AG04450 (cell line): Measurements from ENCODE around the gene SMAP1. TPM values are rescaled to one million over a fixed set of nuclear protein-coding genes. Genes with fewer than 3 reads are reported as not detected.

Experiments
- CTCF ChIA-PET: fragments of 300-600, 350-600 bp; formaldehyde crosslinking; extraction: SDS; loops from one replicate; lab custom pipeline; 2022; ENCODE audit warnings: antibody characterized with exemption, inconsistent platforms; lab: Charles Lee
- POLR2A ChIA-PET: fragments of 350-600 bp; formaldehyde crosslinking; extraction: SDS; loops from one replicate; lab custom pipeline; 2021; ENCODE audit warnings: antibody characterized with exemption, inconsistent platforms; lab: Yijun Ruan, JAX
- DNase-seq: peaks from one replicate; pipeline ENCODE4 v3.0.0-alpha.2; 2011; ENCODE audit warnings: low read depth, low spot score
- H3K27ac ChIP-seq: one replicate; pipeline ENCODE4 v1.5.1; 2012; ENCODE audit warnings: low read depth, low read length, control low read depth
- H3K27me3 ChIP-seq: one replicate; pipeline ENCODE4 v1.6.0; 2012; ENCODE audit warnings: low read length; ENCODE audit not compliant: control insufficient read depth, insufficient read depth
- H3K4me3 ChIP-seq: 2 replicates; pipeline ENCODE4 v1.5.1; 2011; ENCODE audit warnings: mild to moderate bottlenecking, low read depth, low read length, control low read depth
- H3K9me3 ChIP-seq: 2 replicates; pipeline ENCODE4 v1.5.1; 2012; ENCODE audit warnings: low read length; ENCODE audit not compliant: control insufficient read depth, insufficient read depth
- polyA plus RNA-seq: library from polyadenylated mRNA; depleted of rRNA; stranded (reverse); fragments of >200 nt; gene quantifications from 2 replicates; pipeline ENCODE4 v1.2.3, GENCODE V29; 2011
- TF ChIP-seq, protein P1 (sequence below): IDR thresholded peaks from 2 replicates; pipeline ENCODE4 v1.5.1; 2011; ENCODE audit warnings: low read depth, low read length, control low read depth, inconsistent platforms

The SMAP1 gene
- polyA plus RNA-seq, 1 experiment: 25.0 TPM

DNA sequence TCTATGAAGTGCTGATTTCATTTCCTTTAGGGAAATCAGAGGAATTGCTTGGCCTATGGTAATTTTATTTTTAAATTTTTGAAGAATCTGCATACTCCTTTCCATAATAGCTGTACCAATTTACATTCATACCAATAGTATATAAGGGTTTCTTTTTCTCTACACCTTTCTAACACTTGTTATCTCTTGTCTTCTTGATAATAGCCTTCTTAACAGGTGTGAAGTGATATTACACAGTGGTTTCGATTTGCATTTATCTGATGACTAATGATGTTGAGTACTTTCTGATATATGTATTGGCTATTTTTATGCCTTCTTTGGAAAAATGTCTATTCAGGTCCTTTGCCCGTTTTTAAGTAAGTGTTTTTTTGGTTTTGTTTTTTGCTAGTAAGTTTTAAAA lies 40.8 kb downstream of the SMAP1 start:
- Histone ChIP-seq H3K4me3 (no peak overlapping the region), H3K27ac (no peak overlapping the region), H3K27me3 (no peaks in the 10 kb centered on the region), H3K9me3 (no peaks in the 10 kb centered on the region)
- TF ChIP-seq, protein P1, sequence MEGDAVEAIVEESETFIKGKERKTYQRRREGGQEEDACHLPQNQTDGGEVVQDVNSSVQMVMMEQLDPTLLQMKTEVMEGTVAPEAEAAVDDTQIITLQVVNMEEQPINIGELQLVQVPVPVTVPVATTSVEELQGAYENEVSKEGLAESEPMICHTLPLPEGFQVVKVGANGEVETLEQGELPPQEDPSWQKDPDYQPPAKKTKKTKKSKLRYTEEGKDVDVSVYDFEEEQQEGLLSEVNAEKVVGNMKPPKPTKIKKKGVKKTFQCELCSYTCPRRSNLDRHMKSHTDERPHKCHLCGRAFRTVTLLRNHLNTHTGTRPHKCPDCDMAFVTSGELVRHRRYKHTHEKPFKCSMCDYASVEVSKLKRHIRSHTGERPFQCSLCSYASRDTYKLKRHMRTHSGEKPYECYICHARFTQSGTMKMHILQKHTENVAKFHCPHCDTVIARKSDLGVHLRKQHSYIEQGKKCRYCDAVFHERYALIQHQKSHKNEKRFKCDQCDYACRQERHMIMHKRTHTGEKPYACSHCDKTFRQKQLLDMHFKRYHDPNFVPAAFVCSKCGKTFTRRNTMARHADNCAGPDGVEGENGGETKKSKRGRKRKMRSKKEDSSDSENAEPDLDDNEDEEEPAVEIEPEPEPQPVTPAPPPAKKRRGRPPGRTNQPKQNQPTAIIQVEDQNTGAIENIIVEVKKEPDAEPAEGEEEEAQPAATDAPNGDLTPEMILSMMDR: no peak
- DNase-seq: no peak
- ChIA-PET POLR2A (no interaction called here), CTCF (interaction anchor here (1.1 to 6.0 kb wide), 5 partner anchors 22 to 303 kb away, joined by 4 to 270 read pairs (median 13); no protein-coding TSS in a partner anchor)

DNA sequence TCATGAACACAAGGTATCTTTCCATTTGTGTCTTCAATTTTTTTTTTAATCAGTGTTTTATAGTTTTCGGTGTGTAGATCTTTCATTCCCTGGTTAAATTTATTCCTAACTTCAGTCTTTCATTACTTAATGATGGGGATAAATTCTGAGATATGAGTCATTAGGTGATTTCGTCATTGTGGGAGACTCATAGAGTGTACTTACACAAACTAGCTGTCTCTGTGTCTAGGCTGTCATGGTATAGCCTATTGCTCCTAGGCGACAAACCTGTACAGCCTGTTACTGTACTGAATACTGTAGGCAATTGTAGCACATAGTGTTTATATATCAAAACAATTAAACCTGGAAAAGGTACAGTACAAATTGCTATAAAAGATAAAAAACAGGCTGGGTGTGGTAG lies 42.1 kb downstream of the SMAP1 start:
- POLR2A ChIA-PET: no interaction called here
- H3K27ac ChIP-seq: no peak overlapping the region
- H3K27me3 ChIP-seq: no peaks in the 10 kb centered on the region
- no peak overlapping the region for H3K4me3 ChIP-seq
- H3K9me3 ChIP-seq: no peaks in the 10 kb centered on the region
- peak; percentile 46 for DNase-seq
- TF ChIP-seq, protein P1: no peak
- CTCF ChIA-PET: interaction anchor here (1.5 to 6.0 kb wide), 3 partner anchors 23 to 246 kb away, joined by 6 to 270 read pairs (median 6); no protein-coding TSS in a partner anchor

DNA sequence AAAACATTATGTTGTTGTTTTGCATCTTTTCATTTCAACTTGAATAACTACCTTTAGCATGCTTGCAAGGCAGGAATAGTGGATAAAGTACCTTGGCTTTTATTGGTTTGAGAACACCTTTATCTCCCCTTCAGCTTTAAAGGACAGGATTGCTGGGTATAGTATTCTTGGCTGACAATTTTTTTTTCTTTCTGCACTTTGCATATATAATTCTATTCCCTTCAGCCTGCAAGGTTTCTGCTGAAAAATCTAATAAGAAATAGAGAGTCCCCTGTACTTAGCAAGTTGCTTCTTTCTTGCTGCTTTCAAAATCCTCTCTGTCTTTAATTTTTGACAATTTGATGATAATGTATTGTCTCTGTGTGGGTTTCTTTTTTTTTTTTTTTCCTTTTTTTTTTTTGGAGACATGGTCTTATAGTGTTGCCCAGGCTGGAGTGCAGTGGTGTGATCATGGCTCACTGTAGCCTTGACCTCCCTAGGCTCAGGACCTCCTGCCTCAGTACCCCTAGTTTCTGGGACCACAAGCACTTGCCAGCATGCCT lies 47.1 kb downstream of the SMAP1 start:
- TF ChIP-seq, protein P1: no peak
- no peak overlapping the region for H3K27ac ChIP-seq
- H3K27me3 ChIP-seq: no peaks in the 10 kb centered on the region
- POLR2A ChIA-PET: no interaction called here
- CTCF ChIA-PET: interaction anchor here (1.0 kb wide), 1 partner anchor 169 kb away, joined by 3 read pairs; no protein-coding TSS in a partner anchor
- peaks cover 3% of the 10 kb centered on the region; the same call in 1 of the 2 replicates for H3K9me3 ChIP-seq
- no peak overlapping the region for H3K4me3 ChIP-seq
- DNase-seq: no peak

DNA sequence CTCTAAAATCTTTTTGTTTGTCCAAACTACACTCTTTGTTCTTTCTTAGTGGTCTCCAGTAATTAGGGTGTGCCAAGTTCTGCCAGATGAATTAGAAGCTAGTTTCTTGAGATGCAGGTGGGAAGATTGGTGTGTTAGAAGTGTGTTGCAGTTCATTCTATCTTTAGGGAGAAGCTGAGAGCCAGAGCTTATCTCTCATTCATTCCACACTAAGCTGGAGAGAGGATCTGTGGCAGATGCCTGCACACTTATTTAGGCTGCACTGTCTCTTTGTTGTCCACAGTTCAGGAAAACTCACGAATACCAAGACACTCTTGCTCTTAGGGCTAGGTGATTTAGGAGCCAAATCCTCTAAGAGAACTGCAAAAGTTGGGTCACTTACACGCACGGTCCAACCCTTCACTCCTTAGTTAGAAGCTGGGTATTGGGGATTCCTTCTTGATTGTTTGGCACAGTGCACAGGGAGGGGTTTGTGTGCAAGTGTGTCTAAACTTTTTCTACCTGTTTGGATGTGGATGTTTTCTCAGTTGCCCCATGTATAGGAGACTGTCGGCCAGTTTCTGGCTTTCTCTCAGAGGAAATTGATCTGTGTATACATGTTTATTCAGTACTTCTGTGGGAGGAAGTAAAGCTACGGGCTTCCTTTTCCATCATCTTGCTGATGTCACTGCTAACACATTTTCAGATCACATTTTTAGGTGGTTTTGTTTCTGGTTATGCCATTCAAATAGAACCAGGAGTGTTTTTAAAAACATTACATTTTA lies 49.5 kb downstream of the SMAP1 start:
- no peaks in the 10 kb centered on the region for H3K27me3 ChIP-seq
- TF ChIP-seq, protein P1: no peak
- H3K9me3 ChIP-seq: peaks cover 3% of the 10 kb centered on the region; the same call in 1 of the 2 replicates
- no peak overlapping the region for H3K4me3 ChIP-seq
- no peak overlapping the region for H3K27ac ChIP-seq
- no peak for DNase-seq
- ChIA-PET POLR2A (interaction anchor here (0.5 kb wide), 1 partner anchor 122 kb away, joined by 4 read pairs; no protein-coding TSS in a partner anchor), CTCF (interaction anchor here (2.3 to 2.4 kb wide), 2 partner anchors 10 to 167 kb away, joined by 12 to 18 read pairs; no protein-coding TSS in a partner anchor)

DNA sequence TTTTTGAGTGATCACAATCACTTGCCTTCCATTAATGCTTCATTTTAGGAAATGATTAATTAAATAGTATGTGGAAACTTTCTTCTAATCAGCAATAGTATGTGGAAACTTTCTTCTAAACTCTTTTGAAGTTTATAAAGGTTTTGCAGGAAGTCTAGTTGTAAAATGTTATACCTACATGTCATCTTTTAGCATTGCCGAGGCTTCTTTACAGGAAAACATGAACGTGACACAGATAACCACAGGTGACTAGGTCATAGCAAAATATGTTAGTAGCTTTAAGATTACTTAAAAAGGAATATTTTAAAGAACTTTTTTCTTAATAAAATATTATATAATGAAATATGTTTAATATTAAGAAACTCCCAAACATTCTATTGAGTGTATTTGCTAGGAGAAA lies 56.8 kb downstream of the SMAP1 start:
- ChIA-PET POLR2A (no interaction called here), CTCF (interaction anchor here (1.4 kb wide), 1 partner anchor 160 kb away, joined by 3 read pairs; no protein-coding TSS in a partner anchor)
- TF ChIP-seq, protein P1: no peak

More for the DNA sequence above, 56.8 kb downstream of the SMAP1 start:
- no peak overlapping the region for H3K27ac ChIP-seq
- no peak for DNase-seq
- no peak overlapping the region for H3K4me3 ChIP-seq
- no peaks in the 10 kb centered on the region for H3K27me3 ChIP-seq
- H3K9me3 ChIP-seq: no peaks in the 10 kb centered on the region
